HG02763 (cell line): ENCODE results near the gene KISS1.
"Not testable (repeated sequence)": the region's sequence is repeated elsewhere in the genome, so short reads cannot be mapped to it uniquely, and the experiment has no call there.

Source experiments
- ATAC-seq: cut with Tn5 transposase; IDR thresholded peaks from one replicate; pipeline ENCODE4 v1.9.1; 2021; ENCODE audit warnings: mild to moderate bottlenecking, moderate library complexity; ENCODE audit not compliant: unreplicated experiment

KISS1 gene, protein sequence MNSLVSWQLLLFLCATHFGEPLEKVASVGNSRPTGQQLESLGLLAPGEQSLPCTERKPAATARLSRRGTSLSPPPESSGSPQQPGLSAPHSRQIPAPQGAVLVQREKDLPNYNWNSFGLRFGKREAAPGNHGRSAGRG

DNA sequence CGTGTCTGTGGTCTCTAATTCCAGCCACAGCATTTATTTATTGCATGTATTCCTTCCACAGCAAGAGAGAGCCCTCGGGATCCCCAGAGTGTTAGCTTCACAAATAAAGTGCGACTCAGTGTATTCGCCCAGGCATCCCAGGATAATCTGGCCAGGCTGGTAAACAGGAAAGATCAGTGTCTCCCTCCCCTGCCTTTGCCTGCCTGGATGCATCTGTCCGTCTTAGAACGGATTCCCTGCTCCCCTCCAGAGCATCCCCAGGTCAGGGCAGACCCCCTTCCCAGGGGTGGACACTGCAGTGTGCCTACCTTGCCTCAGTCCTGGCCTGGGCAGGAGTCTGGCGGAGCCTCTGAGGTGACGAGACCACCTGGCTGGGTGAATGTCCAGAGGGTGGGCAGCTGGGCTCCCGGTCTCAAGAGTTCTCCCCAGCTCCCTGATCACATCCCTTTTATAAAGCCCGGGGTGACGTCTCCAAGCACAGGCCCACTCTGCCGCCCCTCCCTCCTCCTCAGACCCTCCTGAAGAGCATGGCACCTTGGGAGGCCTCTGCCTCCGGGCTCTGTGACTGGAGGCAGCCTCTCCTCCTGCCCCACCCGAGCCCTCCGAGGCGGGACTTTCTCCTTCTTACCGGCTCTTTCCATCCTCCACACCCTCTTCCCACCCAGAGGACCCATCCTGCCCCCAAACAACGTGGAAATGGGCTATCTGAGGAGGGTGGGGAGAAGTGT lies at the start of gene KISS1:
Gene KISS1 (minus strand): TSS at position 424 of the 728 bp plus-strand sequence. CDS start 3,615 bp downstream, outside the sequence.
- ATAC-seq, result no peak

DNA sequence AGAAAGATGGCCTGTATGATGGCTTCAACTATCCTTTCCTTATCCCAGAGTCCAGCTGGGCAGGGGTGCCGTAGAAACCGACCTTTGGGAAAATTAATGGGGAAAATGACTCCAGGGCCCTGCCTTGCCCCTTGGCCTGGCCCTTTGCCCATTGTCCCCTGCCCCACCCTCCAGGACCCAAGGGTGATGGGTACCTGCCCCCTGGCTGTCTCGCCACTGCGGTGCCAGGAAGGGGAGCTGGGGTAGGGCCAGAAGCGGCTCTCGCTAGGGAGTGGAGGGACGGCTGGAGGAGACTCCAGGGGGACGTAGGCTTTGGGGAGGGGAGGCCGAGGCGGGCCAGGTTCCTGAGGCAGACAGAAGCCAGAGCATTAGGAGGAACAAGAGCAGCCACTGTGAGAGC lies 46.6 kb upstream of the KISS1 start:
- no peak for ATAC-seq

DNA sequence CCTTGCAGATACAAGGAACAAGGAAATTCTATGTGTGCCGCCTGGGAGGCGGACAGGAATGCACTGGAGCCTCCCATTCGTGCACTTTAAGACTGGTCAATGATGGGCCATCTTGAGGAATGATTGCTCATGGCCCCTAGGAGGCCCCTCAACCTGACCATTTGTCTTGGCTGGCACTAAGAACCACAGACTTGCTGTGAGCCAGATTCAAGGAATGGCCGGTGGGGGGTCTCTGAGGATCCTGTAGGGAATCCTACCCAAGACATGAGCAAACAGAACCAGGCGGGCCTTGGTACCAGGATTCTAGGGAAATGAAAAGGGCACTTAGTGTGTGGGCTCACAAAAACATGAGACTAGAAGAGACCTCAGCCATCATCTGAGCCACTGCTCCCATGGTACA lies 45.6 kb upstream of the KISS1 start:
- no peak for ATAC-seq

DNA sequence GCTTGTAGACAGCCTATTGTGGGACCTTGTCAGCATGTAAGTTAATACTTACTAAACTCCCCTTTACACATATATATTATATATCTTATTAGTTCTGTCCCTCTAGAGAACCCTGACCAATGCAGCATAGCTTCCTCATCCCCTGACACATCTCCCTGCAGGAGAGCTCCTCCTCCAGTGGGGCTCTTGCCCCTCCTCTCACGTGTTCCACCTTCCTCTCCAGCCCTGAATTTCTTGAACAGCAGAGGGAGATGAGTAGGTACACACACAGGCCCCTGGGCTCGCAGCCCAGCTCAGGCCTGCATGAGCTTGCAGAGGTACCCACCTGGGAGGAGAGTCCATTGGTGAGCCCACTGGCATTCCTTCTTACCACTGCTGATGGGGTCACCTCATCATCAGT lies 44.8 kb upstream of the KISS1 start:
- no peak for ATAC-seq

DNA sequence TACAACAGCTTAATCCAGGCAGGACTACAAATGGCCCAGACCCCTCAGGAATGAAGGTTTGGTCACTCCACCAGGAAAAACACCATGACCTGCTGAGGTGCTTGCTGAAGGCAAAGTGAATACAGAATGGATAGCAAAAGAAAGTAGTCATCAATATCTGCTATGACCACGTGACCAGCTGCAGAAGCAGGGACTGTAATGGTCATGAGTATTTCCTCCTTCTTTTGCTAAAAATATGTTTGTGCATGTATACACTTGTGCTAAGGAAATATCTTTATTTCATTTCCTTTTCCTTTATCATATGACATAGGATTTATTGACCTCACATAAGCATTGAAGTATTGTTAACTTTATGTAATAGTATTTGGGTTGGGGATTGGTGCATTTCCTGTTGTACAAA lies 43.9 kb upstream of the KISS1 start:
- ATAC-seq, result no peak

DNA sequence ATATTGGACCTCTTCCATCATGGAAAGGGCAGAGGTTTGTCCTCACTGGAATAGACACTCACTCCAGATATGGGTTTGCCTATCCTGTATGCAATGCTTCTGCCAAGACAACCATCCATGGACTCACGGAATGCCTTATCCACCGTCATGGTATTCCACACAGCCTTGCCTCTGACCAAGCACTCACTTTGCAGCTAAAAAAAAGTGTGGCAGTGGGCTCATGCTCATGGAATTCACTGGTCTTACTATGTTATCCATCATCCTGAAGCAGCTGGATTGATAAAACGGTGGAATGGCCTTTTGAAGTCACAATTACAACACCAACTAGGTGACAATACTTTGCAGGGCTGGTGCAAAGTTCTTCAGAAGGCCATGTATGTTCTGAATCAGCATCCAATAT lies 43.1 kb upstream of the KISS1 start:
- not testable (repeated sequence) for ATAC-seq

DNA sequence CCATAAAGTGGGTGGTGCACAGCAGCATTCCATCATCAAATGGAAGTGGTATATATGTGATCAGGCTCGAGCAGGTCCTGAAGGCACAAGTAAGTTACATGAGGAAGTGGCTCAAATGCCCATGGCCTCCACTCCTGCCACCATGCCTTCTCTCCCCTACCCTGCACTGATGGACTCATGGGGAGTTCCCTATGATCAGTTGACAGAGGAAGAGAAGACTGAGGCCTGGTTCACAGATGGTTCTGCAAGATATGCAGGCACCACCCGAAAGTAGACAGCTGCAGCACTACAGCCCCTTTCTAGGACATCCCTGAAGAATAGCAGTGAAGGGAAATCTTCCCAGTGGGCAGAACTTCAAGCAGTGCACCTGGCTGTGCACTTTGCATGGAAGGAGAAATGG lies 42.2 kb upstream of the KISS1 start:
- ATAC-seq, result not testable (repeated sequence)

DNA sequence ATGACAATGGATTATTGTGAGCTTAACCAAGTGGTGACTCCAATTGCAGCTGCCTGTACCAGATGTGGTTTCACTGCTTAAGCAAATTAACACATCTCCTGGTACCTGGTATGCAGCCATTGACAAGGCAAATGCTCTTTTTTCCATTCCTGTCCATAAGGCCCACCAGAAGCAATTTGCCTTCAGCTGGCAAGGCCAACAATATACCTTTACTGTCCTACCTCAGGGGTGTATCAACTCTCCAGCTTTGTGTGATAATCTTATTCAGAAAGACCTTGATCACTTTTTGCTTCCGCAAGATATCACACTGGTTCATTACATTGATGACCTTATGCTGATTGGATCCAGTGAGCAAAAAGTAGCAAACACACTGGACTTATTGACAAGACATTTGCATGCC lies 41.2 kb upstream of the KISS1 start:
- ATAC-seq, result not testable (repeated sequence)

DNA sequence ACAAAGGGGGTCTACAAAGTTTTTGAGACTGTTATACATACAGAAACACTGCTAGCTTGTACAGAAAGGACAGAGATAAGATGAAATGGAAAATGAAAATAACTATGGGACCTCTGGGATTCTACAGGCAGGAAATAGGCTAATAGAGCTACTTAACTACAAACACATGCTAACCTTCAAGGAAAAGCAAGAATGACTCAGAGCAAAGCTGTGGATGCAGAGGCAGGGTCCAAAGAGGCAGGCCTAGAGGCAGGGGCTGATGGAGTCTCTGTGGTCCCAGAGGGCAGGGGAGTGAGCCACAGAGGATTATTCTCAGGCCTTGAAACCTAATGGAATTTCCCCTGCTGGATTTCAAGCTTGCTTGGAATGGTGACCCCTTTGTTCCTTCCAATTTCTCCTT lies 36.2 kb upstream of the KISS1 start:
- no peak for ATAC-seq

DNA sequence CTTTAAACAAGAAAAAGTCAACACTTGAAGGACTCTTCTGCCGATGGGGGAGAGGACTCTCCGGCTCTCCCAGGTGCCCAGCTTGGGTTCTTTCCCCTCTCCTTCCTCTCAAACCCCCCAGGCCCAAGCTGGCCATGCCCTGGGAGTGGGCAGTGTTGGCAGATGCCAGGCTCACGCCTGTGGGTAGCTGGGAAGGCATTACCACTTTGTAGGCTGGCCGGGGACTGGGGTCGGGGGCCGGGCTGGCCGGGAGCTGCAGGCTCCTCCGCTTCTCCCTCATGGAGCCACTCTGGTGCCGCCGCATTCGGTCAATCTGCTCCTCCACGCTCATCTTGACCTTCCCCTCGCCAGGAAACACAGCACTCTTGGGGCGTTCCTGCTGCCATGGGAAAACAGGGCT lies 33.9 kb upstream of the KISS1 start:
- no peak for ATAC-seq

DNA sequence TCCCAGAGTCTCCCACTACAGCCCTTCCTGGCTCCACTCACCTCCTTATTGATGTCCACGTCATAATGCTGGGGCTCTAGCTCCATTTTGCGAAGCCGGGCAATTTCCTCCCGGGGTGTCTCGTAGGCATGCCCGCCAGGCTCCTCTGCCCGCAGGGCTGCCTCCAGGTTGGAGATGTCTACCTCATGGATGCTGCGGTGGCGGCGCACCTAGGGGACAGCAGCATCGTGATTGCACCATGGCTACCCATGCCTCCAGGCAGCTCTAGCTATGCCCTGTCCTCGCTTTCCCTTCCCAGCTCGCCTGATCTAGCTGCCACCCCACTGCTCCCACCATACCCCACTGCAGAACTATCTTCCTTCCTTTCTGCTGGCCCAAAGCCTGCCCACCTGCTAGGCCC lies 32.6 kb upstream of the KISS1 start:
- no peak for ATAC-seq

DNA sequence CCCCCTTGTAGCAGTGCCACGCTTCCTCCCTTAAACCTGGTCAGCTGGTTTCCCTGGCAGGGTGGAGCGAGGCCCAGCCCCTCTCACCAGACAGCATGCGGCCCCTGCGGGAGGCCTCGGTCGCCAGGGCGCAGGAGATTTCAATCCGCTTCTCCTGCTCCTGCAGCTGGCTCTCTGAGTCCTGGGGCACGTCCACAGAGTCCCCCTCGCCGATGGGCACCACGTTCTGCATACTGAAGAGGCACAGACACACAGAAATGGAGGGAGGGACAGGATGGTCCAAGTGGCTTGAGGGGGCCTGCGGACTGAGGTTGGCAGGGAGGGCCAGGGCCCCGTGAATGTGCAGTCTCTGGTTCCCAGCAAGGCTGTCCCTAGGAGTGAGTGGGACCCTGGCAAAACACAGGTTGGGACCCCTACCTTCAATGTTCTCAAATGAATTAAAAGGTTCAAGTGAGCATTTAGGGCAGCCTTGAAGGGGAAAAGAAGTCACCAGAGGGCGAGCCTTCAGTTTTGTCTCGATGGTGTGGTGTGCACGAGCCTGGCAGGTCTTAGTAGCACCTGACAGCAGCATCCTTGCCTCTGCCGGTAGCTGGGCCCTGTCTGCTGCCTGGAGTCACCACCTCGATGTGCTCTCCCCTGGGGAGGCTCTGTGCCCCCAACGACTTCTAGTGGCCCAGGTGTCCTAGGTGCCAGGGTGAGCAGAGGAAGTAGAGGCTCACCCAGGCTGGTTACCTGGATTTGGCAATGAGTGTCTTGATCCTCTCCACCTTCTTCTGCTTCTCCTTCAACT lies 31.9 kb upstream of the KISS1 start:
- ATAC-seq, result no peak

DNA sequence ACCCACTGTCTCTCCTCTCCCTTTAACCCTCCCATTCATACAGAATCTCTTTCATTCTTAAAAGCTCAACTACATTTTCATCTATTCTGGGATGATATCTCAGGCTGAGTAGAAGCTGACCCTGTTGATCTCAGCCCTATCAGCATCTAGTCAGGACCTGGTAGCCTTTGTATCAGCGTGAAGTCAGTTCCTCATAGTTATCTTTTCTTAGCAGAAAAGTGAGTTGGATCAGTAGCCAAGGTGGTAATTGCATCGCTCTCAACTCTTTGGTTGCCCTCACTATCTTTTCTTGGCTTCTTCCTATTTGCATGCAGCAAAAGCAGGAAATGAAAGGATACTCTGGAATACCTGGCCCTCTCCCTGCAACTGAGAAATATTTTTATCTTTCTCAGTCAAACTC lies 31.1 kb upstream of the KISS1 start:
- no peak for ATAC-seq

DNA sequence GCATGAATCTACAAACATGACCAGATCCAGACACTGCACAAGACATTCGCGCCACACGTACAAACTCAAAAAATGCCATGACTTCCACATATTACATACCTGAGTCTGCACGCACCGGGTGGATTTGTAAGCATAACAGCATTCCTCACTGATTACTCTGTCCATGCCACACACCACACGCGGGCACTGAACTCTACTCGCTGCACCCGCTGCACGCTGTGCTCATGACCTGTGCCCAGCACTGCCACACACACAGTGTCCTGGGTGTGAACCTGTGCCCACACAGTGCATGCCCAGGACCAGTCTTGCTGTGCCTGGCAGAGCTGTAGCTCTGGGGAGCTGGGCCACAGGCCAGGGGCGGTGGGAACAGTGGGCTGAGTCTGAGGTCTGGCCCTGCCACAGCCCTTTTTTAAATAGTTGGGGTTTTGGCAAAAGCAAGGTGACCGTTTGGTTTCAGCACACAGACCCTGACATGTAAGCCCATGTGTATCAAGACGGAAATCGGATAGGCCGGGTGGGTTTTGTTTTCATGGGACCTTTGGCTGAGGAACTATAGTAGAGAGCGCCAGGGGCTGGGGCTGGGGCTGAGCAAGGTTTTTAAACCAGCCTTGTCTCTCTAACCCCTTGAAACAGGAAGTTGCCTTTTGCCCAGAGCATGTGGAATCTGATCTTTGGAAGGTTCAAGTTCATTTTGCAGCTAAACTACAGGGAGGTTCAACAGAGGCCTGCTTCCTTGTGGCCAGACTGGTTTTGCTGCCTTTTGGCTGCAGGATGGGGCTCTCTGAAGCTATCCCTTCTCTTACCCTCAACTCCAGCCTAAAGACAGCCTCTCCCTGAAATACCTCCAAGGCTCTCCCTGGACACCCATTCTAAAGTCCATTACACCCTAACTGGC lies 29.8 kb upstream of the KISS1 start:
- ATAC-seq, result no peak

DNA sequence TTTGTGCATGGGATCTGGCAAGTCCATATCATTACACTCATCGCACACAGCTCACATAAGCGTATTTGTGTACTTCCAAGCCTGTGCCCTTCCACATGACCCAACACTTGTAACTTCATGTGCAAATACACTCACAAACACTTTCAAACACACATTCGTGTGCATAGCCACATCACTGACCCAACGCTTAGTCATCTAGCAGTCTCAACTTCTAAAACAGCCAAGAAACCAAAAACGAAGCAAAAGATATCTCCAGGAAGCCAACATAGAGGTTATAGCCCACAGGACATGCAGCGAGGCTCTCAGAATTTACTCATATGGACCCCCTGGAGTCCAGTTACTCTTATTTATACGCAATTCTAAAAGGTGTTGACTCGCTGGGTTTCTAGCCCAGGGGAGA lies 28.4 kb upstream of the KISS1 start:
- no peak for ATAC-seq

DNA sequence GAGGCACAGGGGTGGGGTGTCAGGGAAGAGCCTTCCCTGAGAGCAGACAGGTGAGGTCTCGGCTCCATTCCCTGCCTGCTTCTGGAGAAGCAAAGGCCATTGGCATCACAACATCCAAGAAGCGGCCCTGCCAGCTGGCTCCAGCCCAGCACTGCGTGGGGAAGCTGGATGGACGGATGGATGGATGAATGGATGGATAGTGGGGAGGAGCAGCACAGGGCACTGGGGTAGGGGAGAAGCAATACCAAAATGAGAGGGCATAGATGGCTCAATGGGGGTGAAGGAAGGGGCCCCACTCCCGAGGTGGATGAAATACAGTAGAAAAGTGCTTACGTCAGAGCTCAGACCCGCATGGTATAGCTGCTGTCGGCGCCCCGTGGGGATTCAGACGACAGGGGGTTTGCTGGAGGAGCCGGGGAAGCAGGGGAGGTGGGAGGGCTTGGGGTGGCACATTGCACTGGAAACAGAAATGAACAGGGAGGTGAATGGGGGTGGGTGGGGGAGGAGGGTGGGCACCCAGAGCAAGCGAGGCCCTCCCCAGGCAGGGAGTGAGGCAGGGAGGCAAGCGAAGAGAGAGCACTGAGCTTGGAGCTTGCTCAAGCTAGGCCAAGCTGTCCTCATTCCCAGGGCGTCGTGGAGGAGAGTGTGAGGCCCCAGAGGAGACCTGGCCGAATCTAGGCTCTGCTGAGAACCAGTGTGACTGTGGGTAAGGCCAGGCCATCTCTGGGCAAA lies 27.0 kb upstream of the KISS1 start:
- no peak for ATAC-seq

DNA sequence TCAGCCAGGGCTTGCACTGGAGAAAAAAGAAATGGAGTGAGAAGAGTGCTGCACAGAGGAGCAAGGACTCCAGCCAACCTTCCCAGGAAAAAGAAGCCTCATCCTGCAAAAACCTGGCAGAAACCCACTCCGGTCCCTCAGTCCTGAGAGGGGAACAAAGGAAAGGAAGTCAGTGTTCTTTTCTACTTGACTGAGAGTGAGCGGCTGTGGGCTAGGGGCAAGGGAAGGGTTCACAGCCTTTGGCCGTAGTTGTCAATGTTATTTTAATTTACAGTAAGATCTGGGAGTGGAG lies 26.4 kb upstream of the KISS1 start:
- ATAC-seq, result no peak

DNA sequence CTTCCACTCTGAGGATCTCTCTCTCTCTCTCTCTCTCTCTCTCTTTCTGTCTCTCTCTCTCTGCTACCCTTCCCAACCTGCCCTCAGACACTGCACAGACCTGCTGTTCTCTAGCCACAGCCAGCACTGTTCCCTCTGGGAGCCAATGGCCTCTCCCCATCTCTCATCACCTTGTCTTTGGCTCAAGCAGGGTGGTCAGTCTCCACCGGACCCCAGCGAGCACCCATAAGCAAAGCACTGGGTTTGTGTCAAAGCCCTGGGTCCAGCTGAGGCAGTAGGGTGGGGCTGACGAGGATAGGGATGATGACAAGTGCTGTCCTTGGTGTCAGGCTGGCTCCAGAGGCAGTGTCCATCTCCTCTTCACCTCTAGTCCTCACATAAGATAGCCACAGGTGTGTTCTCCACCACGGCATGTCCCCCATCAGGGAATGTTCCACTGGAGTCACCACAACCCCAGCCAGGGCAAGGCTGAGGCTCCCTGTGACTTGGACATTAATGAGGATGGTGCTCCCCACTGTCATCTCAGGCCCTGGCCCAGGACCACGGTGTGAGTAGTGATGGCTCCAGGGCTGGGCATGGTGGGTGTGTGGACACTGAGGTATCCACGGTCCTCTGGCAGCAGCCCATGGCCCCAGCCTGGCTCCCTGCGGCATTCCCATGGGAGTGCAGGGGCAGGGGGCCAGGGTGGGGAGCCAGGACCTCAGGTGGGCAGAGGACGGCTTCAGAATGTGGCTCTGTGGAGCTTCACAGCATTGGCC lies 25.9 kb upstream of the KISS1 start:
- ATAC-seq, result no peak

DNA sequence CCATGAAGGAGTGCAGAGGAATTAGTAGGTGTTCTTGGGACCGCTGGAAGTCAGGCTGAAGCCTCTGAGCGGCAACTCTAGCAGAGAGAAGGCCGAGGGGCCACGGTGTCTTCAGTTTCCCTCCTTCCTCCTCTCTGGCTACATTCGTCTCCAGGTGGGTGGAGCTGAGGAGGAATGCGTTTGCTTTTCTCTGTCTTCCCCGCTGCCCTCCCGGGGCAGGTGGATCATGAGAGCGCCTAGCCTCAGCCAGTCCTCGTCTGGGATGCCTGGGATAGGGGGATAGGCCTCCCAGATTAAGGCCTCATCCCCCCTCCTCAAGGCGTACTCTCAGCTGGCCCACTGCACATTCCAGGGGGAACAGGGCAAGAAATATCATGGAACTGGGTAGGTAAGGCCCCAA lies 25.0 kb upstream of the KISS1 start:
- ATAC-seq, result no peak
